Activated CD4-positive, alpha-beta memory T cell treated with anti-CD3 and anti-CD28 coated beads, Interleukin-2, amount 10 ng/mL, durations not matched to agents 7 days and 5 days (primary cell): ENCODE data around the gene PSTPIP1. TPM values are rescaled to one million over a fixed set of nuclear protein-coding genes. Genes with fewer than 3 reads are reported as not detected.

ENCODE experiments used
- CTCF ChIA-PET: fragments of 350-600 bp; sonication (Branson Sonifier 250); formaldehyde crosslinking; loops from one replicate; lab custom pipeline; 2021; ENCODE audit warnings: antibody characterized with exemption, inconsistent platforms; lab: Charles Lee
- POLR2A ChIA-PET: fragments of 350-600 bp; sonication (Branson Sonifier 250); formaldehyde crosslinking; loops from one replicate; lab custom pipeline; 2021; ENCODE audit warnings: antibody characterized with exemption; lab: Charles Lee
- DNase-seq: peaks from one replicate; pipeline ENCODE4 v3.0.0-alpha.2; 2020
- H3K27ac Mint-ChIP-seq: one replicate; pipeline ENCODE4 v1.8.0; 2021; ENCODE audit warnings: mild to moderate bottlenecking, mixed read lengths
- H3K27me3 Mint-ChIP-seq: one replicate; pipeline ENCODE4 v1.8.0; 2021; ENCODE audit warnings: mixed read lengths
- H3K36me3 Mint-ChIP-seq: one replicate; pipeline ENCODE4 v1.8.0; 2021; ENCODE audit warnings: low read depth, mixed read lengths
- H3K4me1 Mint-ChIP-seq: one replicate; pipeline ENCODE4 v1.8.0; 2021; ENCODE audit warnings: mixed read lengths
- H3K4me3 Mint-ChIP-seq: one replicate; pipeline ENCODE4 v1.8.0; 2021; ENCODE audit warnings: mild to moderate bottlenecking, mixed read lengths
- H3K9me3 Mint-ChIP-seq: one replicate; pipeline ENCODE4 v1.8.0; 2021; ENCODE audit warnings: mixed read lengths
- total RNA-seq, 2 experiments: library from RNA; stranded (reverse); gene quantifications; one replicate each; pipeline ENCODE4 v1.2.3, GENCODE V29; 2021

Gene PSTPIP1
- total RNA-seq, 2 experiments from 2014 or later, result 181 to 187 TPM

- no peaks in the 10 kb centered on the region for H3K36me3 Mint-ChIP-seq
- H3K4me1 Mint-ChIP-seq, result no peaks in the 10 kb centered on the region
- ChIA-PET CTCF (interaction anchor here (0.5 to 0.6 kb wide), 2 partner anchors 676 to 1640 kb away, joined by 4 to 5 read pairs; no protein-coding TSS in a partner anchor), POLR2A (no interaction called here)
- no peak overlapping the region for H3K4me3 Mint-ChIP-seq
- DNase-seq, result no peak
- H3K27ac Mint-ChIP-seq, result no peak overlapping the region
- H3K9me3 Mint-ChIP-seq, result no peaks in the 10 kb centered on the region
- H3K27me3 Mint-ChIP-seq, result peaks cover 17% of the 10 kb centered on the region
Measured at GRCh38 chr15:76967067-76967466, 27.9 kb upstream of the PSTPIP1 start.

DNA sequence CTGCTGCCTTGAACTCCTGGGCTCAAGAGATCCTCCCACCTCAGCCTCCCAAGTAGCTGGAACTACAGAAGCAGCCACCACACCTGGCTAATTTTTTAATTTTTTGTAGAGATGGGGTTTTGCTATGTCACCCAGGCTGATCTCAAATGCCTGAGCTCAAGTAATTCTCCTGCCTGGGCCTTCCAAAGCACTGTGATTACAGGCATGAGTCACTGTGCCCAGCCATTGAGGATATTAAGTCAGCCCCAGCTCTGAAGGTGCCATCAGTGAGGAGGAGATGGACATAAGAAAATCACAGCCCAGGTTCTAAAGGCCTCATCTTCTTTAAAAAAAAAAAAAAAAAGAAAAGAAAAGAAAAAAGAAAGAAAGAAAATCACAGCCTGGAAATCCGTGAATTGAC lies 26.6 kb upstream of the PSTPIP1 start:
- DNase-seq, result no peak
- Mint-ChIP-seq H3K27me3 (peaks cover 10% of the 10 kb centered on the region), H3K4me3 (no peak overlapping the region), H3K4me1 (no peaks in the 10 kb centered on the region), H3K36me3 (no peaks in the 10 kb centered on the region), H3K27ac (no peak overlapping the region), H3K9me3 (no peaks in the 10 kb centered on the region)
- ChIA-PET CTCF (no interaction called here), POLR2A (no interaction called here)

- Mint-ChIP-seq H3K27ac (no peak overlapping the region), H3K4me1 (peaks cover 20% of the 10 kb centered on the region), H3K4me3 (no peak overlapping the region), H3K9me3 (no peaks in the 10 kb centered on the region), H3K27me3 (no peaks in the 10 kb centered on the region), H3K36me3 (no peaks in the 10 kb centered on the region)
- ChIA-PET CTCF (interaction anchor here (0.8 to 4.3 kb wide), 34 partner anchors 8 to 737 kb away, joined by 3 to 33 read pairs (median 4); partner anchors contain the start of genes HMG20A, PSTPIP1 and TSPAN3), POLR2A (interaction anchor here (0.8 to 11.7 kb wide), 5 partner anchors 15 to 59 kb away, joined by 3 to 107 read pairs (median 4); partner anchors contain the start of gene PSTPIP1)
- no peak for DNase-seq
Measured at GRCh38 chr15:76972389-76973361, 22.3 kb upstream of the PSTPIP1 start.

DNA sequence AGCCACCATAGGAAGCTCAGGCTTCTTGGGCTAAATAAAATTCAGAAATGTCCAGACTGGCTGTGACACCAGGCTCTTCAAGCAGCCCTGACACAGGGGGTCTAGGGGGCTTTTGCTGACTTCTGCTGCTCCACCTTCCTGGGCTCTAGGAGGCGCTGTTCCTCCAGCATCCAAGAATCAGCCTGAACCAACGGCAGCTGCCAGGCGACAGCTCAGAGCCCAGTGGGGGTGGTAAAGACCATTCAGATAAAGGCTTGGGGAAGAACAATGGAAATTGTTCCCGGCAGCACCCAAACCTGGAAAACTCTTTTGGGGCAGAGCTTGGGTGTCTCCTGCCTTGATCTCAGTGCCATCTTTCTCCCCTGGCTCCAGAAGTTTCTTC lies 21.6 kb upstream of the PSTPIP1 start:
- H3K4me3 Mint-ChIP-seq, result no peak overlapping the region
- no peaks in the 10 kb centered on the region for H3K36me3 Mint-ChIP-seq
- H3K9me3 Mint-ChIP-seq, result no peaks in the 10 kb centered on the region
- ChIA-PET CTCF (interaction anchor here (0.6 to 4.3 kb wide), 36 partner anchors 8 to 738 kb away, joined by 3 to 33 read pairs (median 4); partner anchors contain the start of genes HMG20A, PSTPIP1 and TSPAN3), POLR2A (interaction anchor here (0.8 to 11.7 kb wide), 5 partner anchors 14 to 58 kb away, joined by 3 to 107 read pairs (median 4); partner anchors contain the start of gene PSTPIP1)
- no peak overlapping the region for H3K27ac Mint-ChIP-seq
- H3K4me1 Mint-ChIP-seq, result peaks cover 25% of the 10 kb centered on the region
- peaks cover 1% of the 10 kb centered on the region for H3K27me3 Mint-ChIP-seq
- peak; percentile 71 for DNase-seq

GRCh38 chr15:76973906-76974305 lies 21.0 kb upstream of the PSTPIP1 start:
- DNase-seq, result no peak
- CTCF ChIA-PET, result interaction anchor here (0.6 to 4.3 kb wide), 37 partner anchors 9 to 739 kb away, joined by 3 to 33 read pairs (median 4); partner anchors contain the start of genes HMG20A, PSTPIP1 and TSPAN3
- POLR2A ChIA-PET, result interaction anchor here (0.7 to 11.7 kb wide), 7 partner anchors 8 to 58 kb away, joined by 3 to 107 read pairs (median 4); partner anchors contain the start of gene PSTPIP1

DNA sequence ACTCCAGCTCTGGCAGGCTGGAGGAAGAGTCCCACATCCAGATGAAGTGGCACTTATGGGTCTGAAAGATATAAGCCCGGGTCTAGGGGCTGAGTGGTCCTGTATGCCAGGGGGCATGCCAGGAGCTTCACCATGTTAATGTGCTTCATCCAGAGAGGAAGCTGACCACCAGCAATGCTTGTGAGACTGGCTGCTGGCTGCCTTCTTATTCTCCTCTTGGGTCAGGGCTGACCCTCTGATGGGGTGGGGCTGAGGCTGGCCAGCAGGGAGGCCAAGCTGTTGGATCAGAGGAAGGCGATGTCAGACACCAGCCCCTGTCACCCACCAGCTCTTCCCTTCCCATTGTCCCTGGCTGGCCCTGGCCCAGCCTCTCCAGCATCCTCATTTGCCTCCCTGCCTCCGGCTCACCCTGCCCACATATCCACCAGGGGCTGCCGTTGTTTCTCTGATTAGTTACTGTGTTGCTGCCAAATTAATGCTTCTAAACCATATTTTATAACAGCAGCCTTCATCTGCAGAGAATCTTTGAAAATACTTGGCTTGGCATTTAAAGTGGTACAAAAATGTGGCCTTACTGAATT lies 20.4 kb upstream of the PSTPIP1 start:
- no peak for DNase-seq
- Mint-ChIP-seq H3K9me3 (no peaks in the 10 kb centered on the region), H3K4me1 (peaks cover 27% of the 10 kb centered on the region), H3K4me3 (no peak overlapping the region), H3K27ac (no peak overlapping the region), H3K36me3 (no peaks in the 10 kb centered on the region), H3K27me3 (peaks cover 1% of the 10 kb centered on the region)
- POLR2A ChIA-PET, result interaction anchor here (0.6 to 11.7 kb wide), 5 partner anchors 9 to 39 kb away, joined by 3 to 107 read pairs (median 4); partner anchors contain the start of gene PSTPIP1
- CTCF ChIA-PET, result interaction anchor here (0.6 to 4.3 kb wide), 14 partner anchors 14 to 569 kb away, joined by 3 to 33 read pairs (median 12); partner anchors contain the start of gene PSTPIP1

More at GRCh38 chr15:76973906-76974305, 21.0 kb upstream of the PSTPIP1 start:
- Mint-ChIP-seq H3K4me3 (no peak overlapping the region), H3K27me3 (peaks cover 1% of the 10 kb centered on the region), H3K4me1 (peaks cover 27% of the 10 kb centered on the region), H3K9me3 (no peaks in the 10 kb centered on the region), H3K36me3 (no peaks in the 10 kb centered on the region), H3K27ac (no peak overlapping the region)

GRCh38 chr15:76976141-76976540 lies 18.8 kb upstream of the PSTPIP1 start:
- no peak overlapping the region for H3K4me3 Mint-ChIP-seq
- ChIA-PET POLR2A (interaction anchor here (0.9 to 11.7 kb wide), 5 partner anchors 12 to 38 kb away, joined by 3 to 107 read pairs (median 4); partner anchors contain the start of gene PSTPIP1), CTCF (interaction anchor here (0.6 to 2.7 kb wide), 7 partner anchors 11 to 567 kb away, joined by 3 to 10 read pairs (median 3); partner anchors contain the start of gene PSTPIP1)
- no peaks in the 10 kb centered on the region for H3K9me3 Mint-ChIP-seq
- DNase-seq, result no peak
- no peaks in the 10 kb centered on the region for H3K36me3 Mint-ChIP-seq
- no peak overlapping the region for H3K27ac Mint-ChIP-seq
- H3K4me1 Mint-ChIP-seq, result peaks cover 27% of the 10 kb centered on the region
- H3K27me3 Mint-ChIP-seq, result peaks cover 1% of the 10 kb centered on the region

GRCh38 chr15:76976572-76977270 lies 18.2 kb upstream of the PSTPIP1 start:
- no peak overlapping the region for H3K27ac Mint-ChIP-seq
- ChIA-PET CTCF (interaction anchor here (0.6 to 2.7 kb wide), 9 partner anchors 10 to 567 kb away, joined by 3 to 10 read pairs (median 3); partner anchors contain the start of gene PSTPIP1), POLR2A (interaction anchor here (0.9 to 11.7 kb wide), 6 partner anchors 11 to 45 kb away, joined by 3 to 107 read pairs (median 4); partner anchors contain the start of genes PSTPIP1 and RCN2)
- no peaks in the 10 kb centered on the region for H3K9me3 Mint-ChIP-seq
- H3K36me3 Mint-ChIP-seq, result no peaks in the 10 kb centered on the region
- peaks cover 27% of the 10 kb centered on the region for H3K4me1 Mint-ChIP-seq
- no peak for DNase-seq
- H3K27me3 Mint-ChIP-seq, result peaks cover 1% of the 10 kb centered on the region
- H3K4me3 Mint-ChIP-seq, result no peak overlapping the region

DNA sequence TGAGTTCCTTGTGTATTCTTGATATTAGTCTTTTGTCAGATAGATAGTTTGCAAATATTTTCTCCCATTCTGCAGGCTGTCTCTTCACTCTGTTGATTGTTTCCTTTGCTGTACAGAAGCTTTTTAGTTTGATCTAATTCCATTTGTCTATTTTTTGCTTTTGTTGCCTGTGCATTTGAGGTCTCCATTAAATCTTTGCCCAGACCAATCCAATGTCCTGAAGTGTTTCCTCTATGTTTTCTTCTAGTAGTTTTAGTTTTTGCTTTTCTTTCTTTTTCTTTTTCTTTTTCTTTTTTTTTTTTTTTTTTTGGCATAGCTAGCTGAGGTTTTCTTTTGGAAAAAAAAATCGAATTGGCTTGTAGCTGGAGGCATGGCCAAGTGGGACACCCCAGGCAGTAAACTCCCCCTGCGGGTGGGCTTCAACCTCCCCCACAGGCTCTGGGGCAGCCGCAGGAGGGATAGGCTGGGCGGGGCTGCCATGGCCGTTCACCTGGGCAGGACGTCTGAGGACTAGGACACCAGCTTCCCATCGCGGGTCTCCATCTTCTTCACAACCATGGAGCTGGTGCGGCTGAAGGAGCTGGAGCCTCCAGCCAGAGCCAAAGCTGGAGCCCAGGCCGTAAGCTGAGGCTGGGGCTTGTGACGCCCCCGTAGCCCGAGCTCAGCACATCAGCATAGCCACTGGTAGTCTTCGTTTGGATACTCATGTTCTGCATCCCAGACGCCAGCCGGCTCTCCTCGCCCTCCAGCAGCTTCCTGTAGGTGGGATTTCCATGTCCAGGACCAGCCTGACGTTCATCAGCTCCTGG lies 16.2 kb upstream of the PSTPIP1 start:
- H3K4me3 Mint-ChIP-seq, result no peak overlapping the region
- no peak overlapping the region for H3K27ac Mint-ChIP-seq
- H3K9me3 Mint-ChIP-seq, result no peaks in the 10 kb centered on the region
- H3K4me1 Mint-ChIP-seq, result peaks cover 36% of the 10 kb centered on the region
- no peaks in the 10 kb centered on the region for H3K36me3 Mint-ChIP-seq
- ChIA-PET POLR2A (interaction anchor here (5.2 to 11.7 kb wide), 2 partner anchors 9 to 17 kb away, joined by 34 to 107 read pairs; partner anchors contain the start of gene PSTPIP1), CTCF (interaction anchor here (0.8 to 0.9 kb wide), 3 partner anchors 33 to 53 kb away, joined by 3 to 4 read pairs (median 3); no protein-coding TSS in a partner anchor)
- H3K27me3 Mint-ChIP-seq, result peaks cover 1% of the 10 kb centered on the region
- no peak for DNase-seq

GRCh38 chr15:76979331-76979925 lies 15.5 kb upstream of the PSTPIP1 start:
- Mint-ChIP-seq H3K36me3 (no peaks in the 10 kb centered on the region), H3K27ac (no peak overlapping the region), H3K4me3 (no peak overlapping the region), H3K9me3 (no peaks in the 10 kb centered on the region), H3K4me1 (peaks cover 37% of the 10 kb centered on the region), H3K27me3 (peaks cover 1% of the 10 kb centered on the region)
- ChIA-PET POLR2A (interaction anchor here (5.2 to 11.7 kb wide), 2 partner anchors 9 to 17 kb away, joined by 34 to 107 read pairs; partner anchors contain the start of gene PSTPIP1), CTCF (interaction anchor here (0.8 to 0.9 kb wide), 2 partner anchors 32 to 34 kb away, joined by 3 to 4 read pairs; no protein-coding TSS in a partner anchor)
- DNase-seq, result no peak
